Measurements from ENCODE around the gene PRR23B. TPM values are rescaled to one million over a fixed set of nuclear protein-coding genes. Genes with fewer than 3 reads are reported as not detected.

PRR23B gene
- total RNA-seq, 1 donor: not detected

- no peak for DNase-seq (ENCODE audit: insufficient read length, low spot score, missing footprints)
- Histone ChIP-seq H3K79me2 (ENCODE audit: insufficient read depth, low read length) (no peaks in the 10 kb centered on the region), H3K27me3 (ENCODE audit: insufficient read depth, low read length) (peaks cover 7% of the 10 kb centered on the region), H3K27ac (ENCODE audit: low read depth, low read length) (no peak overlapping the region), H3K4me3 (ENCODE audit: insufficient read depth, low read length) (no peak overlapping the region), H3K9me3 (ENCODE audit: low read depth, low read length) (no peaks in the 10 kb centered on the region), H4K20me1 (ENCODE audit: insufficient read depth, low read length) (no peaks in the 10 kb centered on the region), H3K36me3 (ENCODE audit: insufficient read depth, low read length) (no peaks in the 10 kb centered on the region), H2AFZ (ENCODE audit: low read length) (no peak overlapping the region), H3K4me2 (ENCODE audit: insufficient read depth, low read length) (no peak overlapping the region), H3K4me1 (ENCODE audit: insufficient read depth, low read length) (no peaks in the 10 kb centered on the region)
- no peak for TF ChIP-seq CTCF (IDR thresholded peaks at IDR 0.05; ENCODE audit: extremely low read depth, low read depth, low read length)
Measured at GRCh38 chr3:138972941-138973340, 47.8 kb downstream of the PRR23B start.

GRCh38 chr3:138971766-138972320 is 48.9 kb downstream of the PRR23B start:
- no peaks in the 10 kb centered on the region for H3K4me1 ChIP-seq (ENCODE audit: insufficient read depth, low read length)
- no peaks in the 10 kb centered on the region for H3K9me3 ChIP-seq (ENCODE audit: low read depth, low read length)
- no peak overlapping the region for H3K4me3 ChIP-seq (ENCODE audit: insufficient read depth, low read length)
- peaks cover 7% of the 10 kb centered on the region for H3K27me3 ChIP-seq (ENCODE audit: insufficient read depth, low read length)
- DNase-seq (ENCODE audit: insufficient read length, low spot score, missing footprints): no peak
- no peak overlapping the region for H3K4me2 ChIP-seq (ENCODE audit: insufficient read depth, low read length)
- H3K27ac ChIP-seq (ENCODE audit: low read depth, low read length): no peak overlapping the region
- H2AFZ ChIP-seq (ENCODE audit: low read length): no peak overlapping the region
- H4K20me1 ChIP-seq (ENCODE audit: insufficient read depth, low read length): no peaks in the 10 kb centered on the region
- H3K79me2 ChIP-seq (ENCODE audit: insufficient read depth, low read length): no peaks in the 10 kb centered on the region
- H3K36me3 ChIP-seq (ENCODE audit: insufficient read depth, low read length): no peaks in the 10 kb centered on the region
- TF ChIP-seq CTCF (IDR thresholded peaks at IDR 0.05; ENCODE audit: extremely low read depth, low read depth, low read length): no peak

Other genes with a start within 250 kb of the PRR23B start
- 14.5 and 16.8 TPM in 2 replicates for gene PIK3CB, start 186.0 kb downstream of the PRR23B start, total RNA-seq
- under 0.01 and 0.36 TPM in 2 replicates for gene FOXL2, start 73.8 kb downstream of the PRR23B start, total RNA-seq
- 0.36 TPM in 1 of 2 replicates, not detected in the other for gene FOXL2NB, start 73.7 kb downstream of the PRR23B start, total RNA-seq
- gene PRR23A, start 14.7 kb downstream of the PRR23B start, total RNA-seq: not detected in 2 replicates
- not detected in 2 replicates for gene PRR23C, start 24.0 kb upstream of the PRR23B start, total RNA-seq

Measured in osteoblast (primary cell).